Measurements from ENCODE around the gene RPTOR.

RPTOR gene

GRCh38 chr17:81000334-81000630 lies 455.6 kb downstream of the RPTOR start:
- in situ Hi-C loops (cut with MboI; ENCODE audit: low sequenced_read_pairs, unreplicated experiment) = no loop called here
- DNase-seq (ENCODE audit: low spot score) = peak; percentile 27
- TF ChIP-seq CTCF (IDR thresholded peaks at IDR 0.05; ENCODE audit: borderline replicate concordance, control extremely low read depth, extremely low read depth, insufficient read depth, missing control alignments) = no peak

GRCh38 chr17:81000631-81001357 lies 456.2 kb downstream of the RPTOR start:
- TF ChIP-seq CTCF (IDR thresholded peaks at IDR 0.05; ENCODE audit: borderline replicate concordance, control extremely low read depth, extremely low read depth, insufficient read depth, missing control alignments) = no peak
- DNase-seq (ENCODE audit: low spot score) = peak; percentile 30
- in situ Hi-C loops (cut with MboI; ENCODE audit: low sequenced_read_pairs, unreplicated experiment) = no loop called here

- DNase-seq (ENCODE audit: low spot score) = peak; percentile 34
- no peak for TF ChIP-seq CTCF (IDR thresholded peaks at IDR 0.05; ENCODE audit: borderline replicate concordance, control extremely low read depth, extremely low read depth, insufficient read depth, missing control alignments)
- in situ Hi-C loops (cut with MboI; ENCODE audit: low sequenced_read_pairs, unreplicated experiment) = no loop called here
Observed at GRCh38 chr17:81002013-81002384, 457.4 kb downstream of the RPTOR start.

GRCh38 chr17:81002409-81003361 lies 458.0 kb downstream of the RPTOR start:
- in situ Hi-C loops (cut with MboI; ENCODE audit: low sequenced_read_pairs, unreplicated experiment) = no loop called here
- peak; percentile 42 for DNase-seq (ENCODE audit: low spot score)
- TF ChIP-seq CTCF (IDR thresholded peaks at IDR 0.05; ENCODE audit: borderline replicate concordance, control extremely low read depth, extremely low read depth, insufficient read depth, missing control alignments) = no peak

GRCh38 chr17:81003711-81004475 lies 459.3 kb downstream of the RPTOR start:
- no peak for TF ChIP-seq CTCF (IDR thresholded peaks at IDR 0.05; ENCODE audit: borderline replicate concordance, control extremely low read depth, extremely low read depth, insufficient read depth, missing control alignments)
- in situ Hi-C loops (cut with MboI; ENCODE audit: low sequenced_read_pairs, unreplicated experiment) = no loop called here
- DNase-seq (ENCODE audit: low spot score) = no peak

GRCh38 chr17:81006891-81007290 lies 462.3 kb downstream of the RPTOR start:
- in situ Hi-C loops (cut with MboI; ENCODE audit: low sequenced_read_pairs, unreplicated experiment) = no loop called here
- TF ChIP-seq CTCF (IDR thresholded peaks at IDR 0.05; ENCODE audit: borderline replicate concordance, control extremely low read depth, extremely low read depth, insufficient read depth, missing control alignments) = no peak
- DNase-seq (ENCODE audit: low spot score) = no peak

All from GM13976 (cell line).